Spleen (tissue), 7 donors: ENCODE results near the gene PFN1.

Experiments used
- CTCF ChIP-seq, 11 experiments: fragments of 200-600 bp in 7 of 11; fragments of 450-650 bp in 4 of 11; sonication (generic) in 4 of 11; IDR thresholded peaks in 8 of 11; conservative IDR thresholded peaks in 3 of 11; 1 replicate in 7 of 11; 2 replicates in 4 of 11; pipeline versions ENCODE4 v1.4.0 to v1.8.0; 2016 to 2021; ENCODE audit warnings: antibody characterized with exemption in 11 of 11, inconsistent platforms in 4 of 11, mild to moderate bottlenecking in 1 of 11
- POLR2A ChIP-seq, 3 donors: fragments of 450-650 bp; IDR thresholded peaks; one replicate each; pipeline ENCODE4 v1.5.1; 2017; ENCODE audit warnings: antibody characterized with exemption in 3 of 3, mild to moderate bottlenecking in 1 of 3
- donor health status: DM: no; HTN: no; CAD: no; lungs with moderate emphysema.
- donor health status: DM: no; HTN: no; CAD: no.
- donor health status: DM: no; HTN: no; CAD: no.

- TF ChIP-seq CTCF (IDR thresholded peaks at IDR 0.05 in 8 of 11, conservative IDR thresholded peaks at IDR 0.05 in 3 of 11) (no peak), POLR2A (IDR thresholded peaks at IDR 0.05) (no peak)
Observed at GRCh38 chr17:4931963-4932362, 16.4 kb downstream of the PFN1 start, which contains the start of gene GP1BA.
